ENCODE data around the gene PITPNB.
A peak's percentile ranks its signal among the peaks of the same experiment; 100 is the strongest.

Gene PITPNB

GRCh38 chr22:27853424-27853823 is 65.6 kb downstream of the PITPNB start:
- peak; percentile 44 for DNase-seq

GRCh38 chr22:27851974-27852746 is 66.9 kb downstream of the PITPNB start:
- no peak for DNase-seq

GRCh38 chr22:27850000-27850521 is 69.0 kb downstream of the PITPNB start:
- no peak for DNase-seq

GRCh38 chr22:27848005-27848404 is 71.1 kb downstream of the PITPNB start:
- DNase-seq = no peak

GRCh38 chr22:27846910-27847309 is 72.1 kb downstream of the PITPNB start:
- DNase-seq = no peak

- DNase-seq = no peak
Measured at GRCh38 chr22:27846248-27846757, 72.8 kb downstream of the PITPNB start.

GRCh38 chr22:27845644-27846043 is 73.4 kb downstream of the PITPNB start:
- DNase-seq = no peak

- DNase-seq = no peak
Measured at GRCh38 chr22:27844656-27845591, 74.1 kb downstream of the PITPNB start.

GRCh38 chr22:27844256-27844655 is 74.8 kb downstream of the PITPNB start:
- DNase-seq = no peak

GRCh38 chr22:27843441-27843840 is 75.6 kb downstream of the PITPNB start:
- DNase-seq = no peak

GRCh38 chr22:27842669-27843431 is 76.2 kb downstream of the PITPNB start:
- DNase-seq = no peak

- DNase-seq = no peak
Measured at GRCh38 chr22:27842201-27842600, 76.9 kb downstream of the PITPNB start.

GRCh38 chr22:27840436-27840835 is 78.6 kb downstream of the PITPNB start:
- no peak for DNase-seq

- DNase-seq = no peak
Measured at GRCh38 chr22:27839057-27839660, 79.9 kb downstream of the PITPNB start.

- no peak for DNase-seq
Measured at GRCh38 chr22:27836181-27836580, 82.9 kb downstream of the PITPNB start.

- no peak for DNase-seq
Measured at GRCh38 chr22:27835446-27835845, 83.6 kb downstream of the PITPNB start.

GRCh38 chr22:27834364-27835185 is 84.5 kb downstream of the PITPNB start:
- DNase-seq = no peak

GRCh38 chr22:27833803-27834202 is 85.3 kb downstream of the PITPNB start:
- DNase-seq = no peak

GRCh38 chr22:27832606-27833005 is 86.5 kb downstream of the PITPNB start:
- no peak for DNase-seq

GRCh38 chr22:27829620-27830019 is 89.4 kb downstream of the PITPNB start:
- no peak for DNase-seq

Data from HCEC 1CT (cell line).